Measurements from ENCODE around the gene HIVEP3. TPM values are rescaled to one million over a fixed set of nuclear protein-coding genes. Genes with fewer than 3 reads are reported as not detected.

The HIVEP3 gene
- total RNA-seq, 1 donor from 2014 or later: 76.7 TPM

DNA sequence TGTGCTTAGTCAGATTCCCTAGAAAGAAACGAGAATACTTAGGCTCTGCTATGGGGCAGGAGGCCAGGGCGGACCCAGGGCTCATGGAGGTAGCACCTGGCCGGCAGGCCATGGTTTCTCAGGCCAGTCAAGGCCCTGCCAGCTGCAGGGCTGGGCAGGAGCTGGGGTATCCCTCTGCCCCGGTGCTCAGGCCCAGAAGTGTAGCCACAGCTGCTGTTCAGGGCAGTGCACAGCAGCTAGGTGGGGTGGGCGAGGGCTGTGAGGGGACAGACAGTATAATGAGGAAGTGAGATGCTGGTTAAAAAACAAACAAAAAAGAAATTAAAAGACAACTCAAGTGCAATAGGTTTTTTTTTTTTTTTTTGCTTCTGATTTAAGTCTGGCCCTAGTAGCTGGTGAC is 400.3 kb downstream of the HIVEP3 start:
- peaks cover 38% of the 10 kb centered on the region for H3K36me3 Mint-ChIP-seq (ENCODE audit: low read depth)

GRCh38 chr1:41517062-41517438 is 401.7 kb downstream of the HIVEP3 start:
- Mint-ChIP-seq H3K36me3 (ENCODE audit: low read depth) (peaks cover 26% of the 10 kb centered on the region), H3K27ac (no peak overlapping the region), H3K4me3 (no peak overlapping the region), H3K9me3 (no peaks in the 10 kb centered on the region), H3K27me3 (ENCODE audit: insufficient read depth) (no peaks in the 10 kb centered on the region), H3K4me1 (ENCODE audit: low read depth) (peaks cover 6% of the 10 kb centered on the region)
- intact Hi-C loops (cut with micrococcal nuclease): loop anchor here (5.0 kb wide), 1 partner anchor 345 kb away; no protein-coding TSS in a partner anchor
- DNase-seq (ENCODE audit: low spot score): no peak

More for the DNA sequence above, 400.3 kb downstream of the HIVEP3 start:
- intact Hi-C loops (cut with micrococcal nuclease): loop anchor here (5.0 kb wide), 1 partner anchor 344 kb away; no protein-coding TSS in a partner anchor
- no peak overlapping the region for H3K4me3 Mint-ChIP-seq
- peaks cover 6% of the 10 kb centered on the region for H3K4me1 Mint-ChIP-seq (ENCODE audit: low read depth)
- H3K27ac Mint-ChIP-seq: no peak overlapping the region
- no peak for DNase-seq (ENCODE audit: low spot score)
- no peaks in the 10 kb centered on the region for H3K27me3 Mint-ChIP-seq (ENCODE audit: insufficient read depth)
- no peaks in the 10 kb centered on the region for H3K9me3 Mint-ChIP-seq

DNA sequence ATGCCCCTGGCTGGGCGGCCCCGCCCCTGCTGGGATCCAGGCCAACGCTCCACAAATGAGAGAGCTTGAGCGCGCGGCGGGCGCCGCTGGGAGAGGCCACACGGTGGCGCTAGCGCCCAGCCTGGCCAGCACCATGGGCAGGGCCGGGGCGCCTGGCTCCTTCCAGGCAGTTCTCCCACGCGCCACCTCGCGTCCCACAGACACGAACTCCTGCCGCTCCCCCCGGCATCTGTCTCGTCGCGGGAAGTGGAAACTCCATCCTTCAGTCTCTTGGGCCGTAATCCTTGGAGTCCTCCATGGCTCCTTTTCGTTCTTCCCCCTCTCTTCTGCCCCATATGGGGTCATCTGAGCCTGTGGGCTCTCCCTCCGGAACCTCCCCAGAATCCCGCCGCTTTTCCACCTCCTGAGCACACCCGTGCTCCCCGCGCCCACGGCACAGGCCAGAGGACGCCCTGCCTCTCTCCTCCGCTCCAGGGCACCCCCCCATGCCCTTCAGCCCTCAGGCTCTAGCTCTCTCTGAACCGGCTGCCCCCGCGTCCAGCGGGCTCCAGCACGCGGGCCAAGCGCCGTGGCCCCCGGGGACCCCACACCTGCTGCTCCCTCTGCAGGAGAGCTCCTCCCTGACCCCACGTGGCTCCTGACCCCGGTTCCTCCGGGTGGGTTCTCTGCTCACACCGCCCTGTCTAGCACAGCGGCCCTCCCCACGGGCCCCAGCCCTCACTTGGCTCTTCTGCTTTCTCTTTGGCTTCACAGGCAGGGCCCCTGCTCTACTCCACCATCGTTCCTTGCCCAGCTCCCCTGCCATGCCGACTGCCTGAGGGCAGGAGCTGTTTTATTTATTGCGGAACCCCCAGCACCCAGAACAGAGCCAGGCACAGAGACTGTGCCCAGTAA is 402.3 kb downstream of the HIVEP3 start:
- peaks cover 32% of the 10 kb centered on the region for H3K36me3 Mint-ChIP-seq (ENCODE audit: low read depth)
- intact Hi-C loops (cut with micrococcal nuclease): loop anchor here (1.0 to 5.0 kb wide), 3 partner anchors 58 to 657 kb away; no protein-coding TSS in a partner anchor
- H3K27me3 Mint-ChIP-seq (ENCODE audit: insufficient read depth): no peaks in the 10 kb centered on the region
- DNase-seq (ENCODE audit: low spot score): peak; percentile 55
- H3K9me3 Mint-ChIP-seq: no peaks in the 10 kb centered on the region
- H3K4me1 Mint-ChIP-seq (ENCODE audit: low read depth): peaks cover 6% of the 10 kb centered on the region
- no peak overlapping the region for H3K27ac Mint-ChIP-seq
- no peak overlapping the region for H3K4me3 Mint-ChIP-seq

DNA sequence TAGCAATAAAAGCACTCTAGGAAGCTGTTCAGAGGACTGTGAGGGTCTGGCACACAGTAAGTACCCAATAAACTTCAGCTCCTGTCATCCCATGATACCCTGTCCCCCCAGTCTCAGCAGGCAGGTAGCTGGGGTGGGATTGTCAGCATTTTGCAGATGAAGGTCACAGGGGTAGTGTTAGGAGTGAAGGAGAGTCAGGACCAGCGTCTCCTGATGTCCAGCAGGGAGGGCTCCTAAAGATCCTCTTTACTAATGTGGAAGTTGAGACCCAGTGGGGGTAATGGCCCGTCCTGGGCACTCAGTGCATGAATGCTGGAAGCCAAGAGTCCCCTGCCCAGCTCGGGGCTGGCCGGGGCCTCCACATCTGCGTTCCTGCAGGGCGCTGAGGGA is 402.9 kb downstream of the HIVEP3 start:
- H3K27me3 Mint-ChIP-seq (ENCODE audit: insufficient read depth): no peaks in the 10 kb centered on the region
- H3K9me3 Mint-ChIP-seq: no peaks in the 10 kb centered on the region
- DNase-seq (ENCODE audit: low spot score): no peak
- peaks cover 34% of the 10 kb centered on the region for H3K36me3 Mint-ChIP-seq (ENCODE audit: low read depth)
- no peak overlapping the region for H3K4me3 Mint-ChIP-seq
- no peak overlapping the region for H3K27ac Mint-ChIP-seq
- peaks cover 6% of the 10 kb centered on the region for H3K4me1 Mint-ChIP-seq (ENCODE audit: low read depth)
- intact Hi-C loops (cut with micrococcal nuclease): loop anchor here (1.0 to 5.0 kb wide), 3 partner anchors 59 to 658 kb away; no protein-coding TSS in a partner anchor

- intact Hi-C loops (cut with micrococcal nuclease): loop anchor here (5.0 kb wide), 1 partner anchor 347 kb away; no protein-coding TSS in a partner anchor
- no peak for DNase-seq (ENCODE audit: low spot score)
- Mint-ChIP-seq H3K36me3 (ENCODE audit: low read depth) (peaks cover 34% of the 10 kb centered on the region), H3K9me3 (no peaks in the 10 kb centered on the region), H3K4me1 (ENCODE audit: low read depth) (peaks cover 6% of the 10 kb centered on the region), H3K27ac (no peak overlapping the region), H3K27me3 (ENCODE audit: insufficient read depth) (no peaks in the 10 kb centered on the region), H3K4me3 (no peak overlapping the region)
Measured at GRCh38 chr1:41515131-41515678, 403.5 kb downstream of the HIVEP3 start.

DNA sequence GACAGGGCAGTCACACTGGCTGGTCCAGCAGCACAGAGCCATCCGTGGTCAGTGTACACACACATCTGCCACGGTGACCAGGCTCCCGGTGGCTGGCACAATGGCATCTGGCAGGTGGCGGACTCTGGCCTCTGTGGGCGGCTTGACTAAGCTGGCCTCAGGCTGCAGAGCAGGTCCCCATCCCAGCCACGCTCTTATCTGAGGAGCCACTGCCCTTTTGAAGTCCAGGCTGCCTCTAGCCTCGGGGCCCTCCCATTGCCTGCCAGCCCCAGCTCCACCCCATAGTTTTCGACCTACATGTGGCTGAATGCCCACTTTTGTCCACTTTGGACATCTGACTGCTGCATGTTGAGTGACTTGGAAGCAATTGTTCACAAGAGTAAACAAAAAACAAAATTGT is 404.3 kb downstream of the HIVEP3 start:
- DNase-seq (ENCODE audit: low spot score): no peak
- Mint-ChIP-seq H3K27me3 (ENCODE audit: insufficient read depth) (no peaks in the 10 kb centered on the region), H3K27ac (no peak overlapping the region), H3K9me3 (no peaks in the 10 kb centered on the region), H3K4me3 (no peak overlapping the region), H3K4me1 (ENCODE audit: low read depth) (peaks cover 6% of the 10 kb centered on the region), H3K36me3 (ENCODE audit: low read depth) (peaks cover 32% of the 10 kb centered on the region)
- intact Hi-C loops (cut with micrococcal nuclease): no loop called here

DNA sequence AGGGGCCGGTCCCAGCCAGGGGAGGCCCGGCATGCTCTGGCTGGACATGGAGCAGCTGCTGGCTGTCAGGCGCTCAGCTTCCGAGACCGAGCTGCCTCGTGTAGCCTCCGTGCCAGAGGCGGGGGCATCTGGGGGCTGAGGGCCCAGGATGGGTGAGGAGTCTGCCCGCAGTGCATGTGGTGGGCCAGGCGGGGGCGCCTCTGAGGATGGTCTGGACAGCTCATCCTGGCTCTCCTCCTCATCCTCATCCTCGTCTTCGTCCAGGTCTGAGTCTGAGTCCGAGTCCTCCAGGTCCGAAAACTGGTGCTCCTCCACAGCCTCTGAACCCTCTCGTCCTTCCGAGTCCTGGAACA is 405.4 kb downstream of the HIVEP3 start:
- no peaks in the 10 kb centered on the region for H3K27me3 Mint-ChIP-seq (ENCODE audit: insufficient read depth)
- intact Hi-C loops (cut with micrococcal nuclease): no loop called here
- H3K9me3 Mint-ChIP-seq: no peaks in the 10 kb centered on the region
- no peak overlapping the region for H3K4me3 Mint-ChIP-seq
- peaks cover 35% of the 10 kb centered on the region for H3K36me3 Mint-ChIP-seq (ENCODE audit: low read depth)
- H3K27ac Mint-ChIP-seq: no peak overlapping the region
- DNase-seq (ENCODE audit: low spot score): no peak
- H3K4me1 Mint-ChIP-seq (ENCODE audit: low read depth): peaks cover 6% of the 10 kb centered on the region

GRCh38 chr1:41512701-41513382 is 405.9 kb downstream of the HIVEP3 start:
- H3K4me3 Mint-ChIP-seq: no peak overlapping the region
- H3K27ac Mint-ChIP-seq: no peak overlapping the region
- peaks cover 33% of the 10 kb centered on the region for H3K36me3 Mint-ChIP-seq (ENCODE audit: low read depth)
- no peaks in the 10 kb centered on the region for H3K9me3 Mint-ChIP-seq
- peaks cover 2% of the 10 kb centered on the region for H3K4me1 Mint-ChIP-seq (ENCODE audit: low read depth)
- intact Hi-C loops (cut with micrococcal nuclease): no loop called here
- H3K27me3 Mint-ChIP-seq (ENCODE audit: insufficient read depth): no peaks in the 10 kb centered on the region
- no peak for DNase-seq (ENCODE audit: low spot score)

DNA sequence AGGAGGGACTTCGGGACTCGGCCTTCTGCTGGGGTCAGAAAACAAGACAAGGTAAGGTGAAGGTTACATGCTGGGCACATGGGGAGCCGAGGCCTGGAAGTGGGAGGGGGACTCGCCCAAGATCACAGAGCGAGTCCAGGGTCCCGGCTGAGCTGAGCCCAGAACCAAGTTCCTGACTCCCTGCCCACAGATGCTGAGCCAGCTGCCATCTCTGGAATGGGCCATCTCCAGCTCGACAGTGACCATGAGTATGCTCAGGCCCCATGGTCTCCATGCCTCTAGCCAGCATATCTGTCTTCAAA is 407.5 kb downstream of the HIVEP3 start:
- peak overlapping the region; percentile 67 for H3K27ac Mint-ChIP-seq
- H3K27me3 Mint-ChIP-seq (ENCODE audit: insufficient read depth): no peaks in the 10 kb centered on the region
- H3K36me3 Mint-ChIP-seq (ENCODE audit: low read depth): peaks cover 29% of the 10 kb centered on the region
- intact Hi-C loops (cut with micrococcal nuclease): no loop called here
- no peaks in the 10 kb centered on the region for H3K9me3 Mint-ChIP-seq
- H3K4me3 Mint-ChIP-seq: no peak overlapping the region
- no peaks in the 10 kb centered on the region for H3K4me1 Mint-ChIP-seq (ENCODE audit: low read depth)
- DNase-seq (ENCODE audit: low spot score): no peak

DNA sequence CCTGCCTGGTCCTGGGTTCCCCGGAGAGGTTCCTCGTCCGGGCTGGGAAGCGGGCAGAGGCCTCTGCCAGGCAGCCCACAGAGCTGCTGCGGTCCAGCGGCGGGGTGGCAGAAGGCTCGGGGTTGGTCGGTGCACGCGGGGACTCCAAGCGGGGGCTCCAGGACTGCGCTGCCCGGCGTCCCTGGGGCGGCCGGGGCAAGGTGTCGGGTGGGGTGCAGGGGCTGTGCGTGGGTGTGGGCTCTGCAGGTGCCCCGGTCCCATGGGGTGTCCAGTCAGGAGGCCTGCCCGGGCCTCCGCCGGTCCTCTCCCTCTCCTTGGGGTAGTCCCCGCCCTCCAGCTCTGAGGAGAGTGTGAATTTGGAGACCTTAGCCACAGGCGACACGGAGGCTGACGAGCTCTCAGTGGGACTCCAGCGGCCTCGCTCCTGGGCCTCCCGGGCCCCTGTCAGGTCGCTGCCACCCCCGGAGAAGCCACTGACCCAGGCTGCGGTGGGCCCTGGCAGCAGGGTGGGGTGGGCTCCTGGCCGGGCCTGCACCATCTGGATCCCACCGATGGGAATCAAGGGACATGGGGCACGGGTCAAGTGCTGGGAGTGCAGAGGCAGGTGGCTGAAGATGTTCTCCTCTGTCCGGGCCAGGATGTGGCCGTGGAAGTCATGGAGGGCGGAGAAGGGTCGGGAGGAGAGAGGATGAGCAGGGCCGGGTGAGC is 408.0 kb downstream of the HIVEP3 start:
- H3K36me3 Mint-ChIP-seq (ENCODE audit: low read depth): peaks cover 29% of the 10 kb centered on the region
- no peaks in the 10 kb centered on the region for H3K27me3 Mint-ChIP-seq (ENCODE audit: insufficient read depth)
- peak overlapping the region; percentile 67 for H3K27ac Mint-ChIP-seq
- no peaks in the 10 kb centered on the region for H3K4me1 Mint-ChIP-seq (ENCODE audit: low read depth)
- no peak overlapping the region for H3K4me3 Mint-ChIP-seq
- intact Hi-C loops (cut with micrococcal nuclease): no loop called here
- DNase-seq (ENCODE audit: low spot score): no peak
- no peaks in the 10 kb centered on the region for H3K9me3 Mint-ChIP-seq

DNA sequence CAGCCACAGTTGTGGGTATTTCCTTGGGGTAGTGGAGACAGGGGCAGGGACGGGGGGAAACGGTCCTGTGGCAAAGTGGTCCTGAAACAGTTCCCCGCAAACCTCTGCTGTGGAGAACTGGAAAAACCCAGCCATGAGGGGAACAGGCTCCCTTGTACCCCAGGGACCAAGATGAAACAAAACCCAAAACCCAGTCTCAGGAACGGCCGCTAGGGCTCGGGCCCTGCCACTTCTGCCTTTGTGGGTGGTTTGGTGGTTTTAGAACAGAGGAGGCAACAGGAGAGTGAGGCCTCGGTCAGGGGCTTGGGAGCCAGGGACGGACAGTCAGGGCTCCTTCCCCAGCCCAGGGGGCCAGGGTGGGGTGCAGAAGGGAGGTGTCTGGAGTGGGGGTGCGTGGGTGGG is 409.5 kb downstream of the HIVEP3 start:
- DNase-seq (ENCODE audit: low spot score): no peak
- peaks cover 13% of the 10 kb centered on the region for H3K4me1 Mint-ChIP-seq (ENCODE audit: low read depth)
- H3K9me3 Mint-ChIP-seq: no peaks in the 10 kb centered on the region
- H3K27me3 Mint-ChIP-seq (ENCODE audit: insufficient read depth): no peaks in the 10 kb centered on the region
- no peak overlapping the region for H3K4me3 Mint-ChIP-seq
- intact Hi-C loops (cut with micrococcal nuclease): no loop called here
- peaks cover 24% of the 10 kb centered on the region for H3K36me3 Mint-ChIP-seq (ENCODE audit: low read depth)
- no peak overlapping the region for H3K27ac Mint-ChIP-seq

DNA sequence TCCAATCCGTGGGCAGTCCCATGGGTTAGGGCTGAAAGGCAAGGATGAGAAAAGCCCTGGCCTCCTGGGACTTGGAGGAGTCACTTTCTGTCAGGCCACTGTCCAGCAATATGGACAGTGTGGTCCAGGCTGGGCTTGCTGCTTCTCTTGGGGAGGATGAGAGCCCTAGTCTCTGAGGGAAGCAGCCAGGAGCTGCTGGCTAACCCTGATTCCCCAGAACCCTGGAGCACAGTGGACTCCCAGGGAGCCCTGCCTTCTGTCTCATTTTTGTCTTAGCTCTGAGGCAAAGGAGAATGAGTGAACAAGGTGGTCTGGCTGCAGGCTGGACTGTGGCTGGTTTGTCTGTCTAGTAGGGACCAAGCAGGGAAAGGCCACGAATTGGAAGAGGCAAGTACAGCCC is 410.4 kb downstream of the HIVEP3 start:
- intact Hi-C loops (cut with micrococcal nuclease): no loop called here
- Mint-ChIP-seq H3K4me3 (no peak overlapping the region), H3K4me1 (ENCODE audit: low read depth) (peaks cover 16% of the 10 kb centered on the region), H3K36me3 (ENCODE audit: low read depth) (peaks cover 24% of the 10 kb centered on the region), H3K27me3 (ENCODE audit: insufficient read depth) (no peaks in the 10 kb centered on the region), H3K27ac (no peak overlapping the region), H3K9me3 (no peaks in the 10 kb centered on the region)
- no peak for DNase-seq (ENCODE audit: low spot score)

Measured in activated T-helper 1 cell treated with anti-CD3 and anti-CD28 coated beads, Interleukin-12 subunit alpha, Interleukin-12 subunit beta, Interleukin-2, Interleukin-4 antibody, amounts not matched to agents 30 ng/mL and 10 ng/mL and 1 ng/mL, durations not matched to agents 14 hours and 24 hours and 36 hours (primary cell).